ENCODE results near the gene RPL28. TPM values are rescaled to one million over a fixed set of nuclear protein-coding genes. Genes with fewer than 3 reads are reported as not detected.
A peak's percentile ranks its signal among the peaks of the same experiment; 100 is the strongest.
"Not testable (repeated sequence)": the region's sequence is repeated elsewhere in the genome, so short reads cannot be mapped to it uniquely, and the experiment has no call there.

RPL28 gene
- polyA plus RNA-seq, 4 donors: 1,338 to 2,360 (median 2,018) TPM

GRCh38 chr19:55406091-55406825 is 20.5 kb downstream of the RPL28 start:
- peaks cover 0 to 13% of the 10 kb centered on the region in 2 donors for H3K9me3 ChIP-seq (ENCODE audit: control insufficient read depth in 2 of 2, insufficient read depth in 1 of 2, low read depth in 1 of 2, low read length in 1 of 2)
- FAIRE-seq: no peak
- H3K4me3 ChIP-seq (ENCODE audit: low read depth in 1 of 3, low read length in 3 of 3): peak overlapping the region in 2 of 3 donors; percentile 69 to 82
- H3K4me1 ChIP-seq (ENCODE audit: control insufficient read depth in 3 of 3, insufficient read depth in 2 of 3, low read depth in 1 of 3, low read length in 2 of 3): peaks cover 7 to 16% (median 8%) of the 10 kb centered on the region in 3 donors
- no peaks in the 10 kb centered on the region for H3K27me3 ChIP-seq (ENCODE audit: control insufficient read depth in 3 of 3, insufficient read depth in 3 of 3, low read length in 3 of 3)
- DNase-seq: no peak
- H3K36me3 ChIP-seq (ENCODE audit: control insufficient read depth in 3 of 3, insufficient read depth in 2 of 3, low read depth in 1 of 3, low read length in 3 of 3): peaks cover 6 to 48% (median 12%) of the 10 kb centered on the region in 3 donors
- 77 to 92% (median 79%) methylated on average over 14 of the region's 14 CpGs for WGBS, 3 donors
- peak overlapping the region in 1 of 3 donors; percentile 95 for H3K27ac ChIP-seq (ENCODE audit: low read depth in 1 of 3, low read length in 2 of 3)

GRCh38 chr19:55406826-55407549 is 21.3 kb downstream of the RPL28 start:
- peaks cover 7 to 16% (median 8%) of the 10 kb centered on the region in 3 donors for H3K4me1 ChIP-seq (ENCODE audit: control insufficient read depth in 3 of 3, insufficient read depth in 2 of 3, low read depth in 1 of 3, low read length in 2 of 3)
- H3K36me3 ChIP-seq (ENCODE audit: control insufficient read depth in 3 of 3, insufficient read depth in 2 of 3, low read depth in 1 of 3, low read length in 3 of 3): peaks cover 6 to 42% (median 10%) of the 10 kb centered on the region in 3 donors
- peaks cover 0 to 13% of the 10 kb centered on the region in 2 donors for H3K9me3 ChIP-seq (ENCODE audit: control insufficient read depth in 2 of 2, insufficient read depth in 1 of 2, low read depth in 1 of 2, low read length in 1 of 2)
- 14 to 20% (median 14%) methylated on average over 32 to 35 of the region's 35 CpGs for WGBS, 3 donors
- DNase-seq (peak in 1 of 2 donors; percentile 27), FAIRE-seq (no peak)
- H3K27ac ChIP-seq (ENCODE audit: low read depth in 1 of 3, low read length in 2 of 3): peak overlapping the region; percentile 95 to 98 (median 97)
- H3K27me3 ChIP-seq (ENCODE audit: control insufficient read depth in 3 of 3, insufficient read depth in 3 of 3, low read length in 3 of 3): no peaks in the 10 kb centered on the region
- peak overlapping the region; percentile 69 to 89 (median 82) for H3K4me3 ChIP-seq (ENCODE audit: low read depth in 1 of 3, low read length in 3 of 3)

DNA sequence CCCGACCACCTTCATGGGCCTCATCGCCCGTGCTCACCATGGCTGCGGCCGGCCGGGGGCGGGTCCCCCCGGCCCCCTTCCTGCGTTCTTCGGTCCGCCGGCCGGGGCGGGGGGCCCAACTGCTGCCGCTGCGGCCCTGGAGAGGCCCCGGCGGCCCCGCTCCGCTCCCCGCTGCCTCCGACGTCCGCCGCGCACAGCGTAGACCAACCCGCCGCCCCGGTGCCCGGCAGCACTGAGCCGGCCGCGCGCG is 21.7 kb downstream of the RPL28 start, which contains the start of gene UBE2S:
Gene UBE2S (minus strand): TSS at position 239 of the 250 bp plus-strand sequence. CDS start 199 bp downstream, at position 40.
- Histone ChIP-seq H3K4me1 (ENCODE audit: control insufficient read depth in 3 of 3, insufficient read depth in 2 of 3, low read depth in 1 of 3, low read length in 2 of 3) (peaks cover 7 to 16% (median 8%) of the 10 kb centered on the region in 3 donors), H3K9me3 (ENCODE audit: control insufficient read depth in 2 of 2, insufficient read depth in 1 of 2, low read depth in 1 of 2, low read length in 1 of 2) (peaks cover 0 to 13% of the 10 kb centered on the region in 2 donors), H3K36me3 (ENCODE audit: control insufficient read depth in 3 of 3, insufficient read depth in 2 of 3, low read depth in 1 of 3, low read length in 3 of 3) (peaks cover 2 to 37% (median 5%) of the 10 kb centered on the region in 3 donors), H3K4me3 (ENCODE audit: low read depth in 1 of 3, low read length in 3 of 3) (peak within 1 kb of the TSS; percentile 69 to 89 (median 82)), H3K27ac (ENCODE audit: low read depth in 1 of 3, low read length in 2 of 3) (peak within 1 kb of the TSS; percentile 95 to 98 (median 97))
- WGBS, 3 donors: 0 to 2% (median 1%) methylated on average over 10 to 36 of the region's 36 CpGs
- H3K27me3 ChIP-seq (ENCODE audit: control insufficient read depth in 3 of 3, insufficient read depth in 3 of 3, low read length in 3 of 3); FAIRE-seq: not testable (repeated sequence)
- DNase-seq: peak in 1 of 2 donors; percentile 62

DNA sequence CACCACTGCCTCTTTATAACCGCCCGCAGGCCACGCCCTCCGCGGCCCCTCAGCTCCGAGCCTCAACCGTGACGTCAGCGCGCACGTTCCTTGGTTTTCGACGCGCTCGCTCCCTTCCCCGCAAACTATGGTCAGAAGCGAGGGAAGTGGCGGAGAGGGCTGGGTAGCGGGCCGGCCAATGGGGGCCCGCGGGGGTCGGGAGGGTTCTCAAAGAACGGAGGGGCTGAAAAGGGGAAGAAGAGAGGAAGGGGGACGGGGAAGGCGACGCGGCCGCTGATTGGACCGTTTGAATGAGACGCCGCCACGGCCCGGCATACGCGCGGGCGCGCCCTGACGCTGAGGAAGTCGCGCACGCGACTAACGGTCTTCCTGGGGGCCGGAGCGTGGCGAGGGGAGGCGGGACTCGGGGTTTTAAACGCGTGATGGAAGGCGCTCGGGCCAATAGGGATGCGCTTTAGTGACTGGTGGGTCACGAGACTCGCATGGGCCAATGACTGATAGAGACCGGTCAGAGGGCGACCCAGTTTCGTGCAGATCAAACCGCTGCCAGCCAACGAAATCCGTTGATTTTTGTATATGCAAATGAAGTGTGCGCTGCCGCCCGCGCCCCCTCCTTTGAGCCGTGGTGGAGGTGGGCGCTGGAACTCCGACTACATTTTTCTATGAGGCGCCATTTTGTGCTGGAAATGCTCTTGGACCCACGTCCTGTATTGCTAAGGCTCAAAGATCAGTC is 22.2 kb downstream of the RPL28 start:
- FAIRE-seq (no peak), DNase-seq (peak; percentile 99)
- WGBS, 3 donors: 1% methylated on average over 63 to 72 of the region's 72 CpGs
- Histone ChIP-seq H3K27me3 (ENCODE audit: control insufficient read depth in 3 of 3, insufficient read depth in 3 of 3, low read length in 3 of 3) (no peaks in the 10 kb centered on the region), H3K4me3 (ENCODE audit: low read depth in 1 of 3, low read length in 3 of 3) (peak overlapping the region; percentile 50 to 89 (median 82)), H3K36me3 (ENCODE audit: control insufficient read depth in 3 of 3, insufficient read depth in 2 of 3, low read depth in 1 of 3, low read length in 3 of 3) (peaks cover under 1 to 32% (median 1%) of the 10 kb centered on the region in 3 donors), H3K9me3 (ENCODE audit: control insufficient read depth in 2 of 2, insufficient read depth in 1 of 2, low read depth in 1 of 2, low read length in 1 of 2) (peaks cover 0 to 13% of the 10 kb centered on the region in 2 donors), H3K27ac (ENCODE audit: low read depth in 1 of 3, low read length in 2 of 3) (peak overlapping the region; percentile 95 to 98 (median 97)), H3K4me1 (ENCODE audit: control insufficient read depth in 3 of 3, insufficient read depth in 2 of 3, low read depth in 1 of 3, low read length in 2 of 3) (peaks cover 7 to 16% (median 8%) of the 10 kb centered on the region in 3 donors)

GRCh38 chr19:55408533-55408872 is 22.8 kb downstream of the RPL28 start:
- Histone ChIP-seq H3K4me3 (ENCODE audit: low read depth in 1 of 3, low read length in 3 of 3) (peak overlapping the region in 2 of 3 donors; percentile 50 to 82), H3K4me1 (ENCODE audit: control insufficient read depth in 3 of 3, insufficient read depth in 2 of 3, low read depth in 1 of 3, low read length in 2 of 3) (peaks cover 7 to 16% (median 8%) of the 10 kb centered on the region in 3 donors), H3K27ac (ENCODE audit: low read depth in 1 of 3, low read length in 2 of 3) (peak overlapping the region; percentile 6 to 98 (median 95)), H3K9me3 (ENCODE audit: control insufficient read depth in 2 of 2, insufficient read depth in 1 of 2, low read depth in 1 of 2, low read length in 1 of 2) (peaks cover 0 to 13% of the 10 kb centered on the region in 2 donors), H3K36me3 (ENCODE audit: control insufficient read depth in 3 of 3, insufficient read depth in 2 of 3, low read depth in 1 of 3, low read length in 3 of 3) (peaks cover 0 to 28% (median 0%) of the 10 kb centered on the region in 3 donors), H3K27me3 (ENCODE audit: control insufficient read depth in 3 of 3, insufficient read depth in 3 of 3, low read length in 3 of 3) (no peaks in the 10 kb centered on the region)
- WGBS, 3 donors: 68 to 72% (median 69%) methylated on average over 9 of the region's 9 CpGs
- DNase-seq (no peak), FAIRE-seq (no peak)

DNA sequence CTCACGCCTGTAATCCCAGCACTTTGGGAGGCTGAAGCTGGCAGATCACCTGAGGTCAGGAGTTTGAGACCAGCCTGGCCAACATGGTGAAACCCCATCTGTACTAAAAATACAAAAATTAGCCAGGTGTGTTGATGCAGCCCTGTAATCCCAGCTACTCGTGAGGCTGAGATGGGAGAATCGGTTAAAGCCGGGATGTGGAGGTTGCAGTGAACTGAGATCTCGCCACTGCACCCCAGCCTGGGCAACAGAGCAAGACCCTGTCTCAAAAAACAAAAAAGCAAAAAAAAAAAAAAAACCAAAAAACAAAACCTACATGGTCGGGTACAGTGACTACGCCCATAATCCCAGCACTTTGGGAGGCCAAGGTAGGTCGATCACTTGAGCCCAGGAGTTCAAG is 23.4 kb downstream of the RPL28 start:
- Histone ChIP-seq H3K36me3 (ENCODE audit: control insufficient read depth in 3 of 3, insufficient read depth in 2 of 3, low read depth in 1 of 3, low read length in 3 of 3) (peaks cover 0 to 21% (median 0%) of the 10 kb centered on the region in 3 donors), H3K9me3 (ENCODE audit: control insufficient read depth in 2 of 2, insufficient read depth in 1 of 2, low read depth in 1 of 2, low read length in 1 of 2) (peaks cover 0 to 13% of the 10 kb centered on the region in 2 donors), H3K4me1 (ENCODE audit: control insufficient read depth in 3 of 3, insufficient read depth in 2 of 3, low read depth in 1 of 3, low read length in 2 of 3) (peaks cover 7 to 16% (median 8%) of the 10 kb centered on the region in 3 donors)
- DNase-seq; H3K27me3 ChIP-seq (ENCODE audit: control insufficient read depth in 3 of 3, insufficient read depth in 3 of 3, low read length in 3 of 3); H3K27ac ChIP-seq (ENCODE audit: low read depth in 1 of 3, low read length in 2 of 3); FAIRE-seq; H3K4me3 ChIP-seq (ENCODE audit: low read depth in 1 of 3, low read length in 3 of 3): not testable (repeated sequence)
- 92 to 95% (median 93%) methylated on average over 8 of the region's 8 CpGs for WGBS, 3 donors

DNA sequence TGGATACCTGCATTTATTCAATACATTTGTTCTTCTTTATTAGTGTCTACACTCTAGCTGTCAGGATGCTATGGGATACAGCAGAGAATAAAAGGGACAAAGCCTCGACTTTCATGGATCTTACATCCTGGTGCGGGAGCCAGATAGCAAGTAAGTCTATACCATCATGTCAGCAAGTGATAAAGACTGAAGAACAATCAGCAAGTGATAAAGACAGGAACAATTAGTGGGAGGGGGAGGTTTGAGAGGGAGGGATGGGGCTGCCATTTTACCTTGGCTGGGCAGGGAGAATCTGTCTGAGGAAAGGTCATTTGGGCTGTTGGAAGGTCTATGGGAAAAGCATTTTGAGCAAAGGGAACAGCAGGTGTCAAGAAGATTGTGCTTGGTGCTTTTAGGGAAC is 24.4 kb downstream of the RPL28 start:
- peaks cover 0 to 13% of the 10 kb centered on the region in 2 donors for H3K9me3 ChIP-seq (ENCODE audit: control insufficient read depth in 2 of 2, insufficient read depth in 1 of 2, low read depth in 1 of 2, low read length in 1 of 2)
- whole genome bisulfite sequencing, 3 donors: 87 to 91% (median 91%) methylated on average over 2 of the region's 2 CpGs
- no peak for DNase-seq
- H3K27ac ChIP-seq (ENCODE audit: low read depth in 1 of 3, low read length in 2 of 3): no peak overlapping the region
- peaks cover 7 to 16% (median 8%) of the 10 kb centered on the region in 3 donors for H3K4me1 ChIP-seq (ENCODE audit: control insufficient read depth in 3 of 3, insufficient read depth in 2 of 3, low read depth in 1 of 3, low read length in 2 of 3)
- H3K36me3 ChIP-seq (ENCODE audit: control insufficient read depth in 3 of 3, insufficient read depth in 2 of 3, low read depth in 1 of 3, low read length in 3 of 3): peaks cover 0 to 15% (median 0%) of the 10 kb centered on the region in 3 donors
- no peak overlapping the region for H3K4me3 ChIP-seq (ENCODE audit: low read depth in 1 of 3, low read length in 3 of 3)
- FAIRE-seq: no peak
- H3K27me3 ChIP-seq (ENCODE audit: control insufficient read depth in 3 of 3, insufficient read depth in 3 of 3, low read length in 3 of 3): no peaks in the 10 kb centered on the region

- Histone ChIP-seq H3K36me3 (ENCODE audit: control insufficient read depth in 3 of 3, insufficient read depth in 2 of 3, low read depth in 1 of 3, low read length in 3 of 3) (no peaks in the 10 kb centered on the region), H3K27me3 (ENCODE audit: control insufficient read depth in 3 of 3, insufficient read depth in 3 of 3, low read length in 3 of 3) (peaks cover 0 to 2% (median 0%) of the 10 kb centered on the region in 3 donors), H3K9me3 (ENCODE audit: control insufficient read depth in 2 of 2, insufficient read depth in 1 of 2, low read depth in 1 of 2, low read length in 1 of 2) (peaks cover 0 to 6% of the 10 kb centered on the region in 2 donors), H3K4me1 (ENCODE audit: control insufficient read depth in 3 of 3, insufficient read depth in 2 of 3, low read depth in 1 of 3, low read length in 2 of 3) (no peaks in the 10 kb centered on the region), H3K27ac (ENCODE audit: low read depth in 1 of 3, low read length in 2 of 3) (no peak overlapping the region), H3K4me3 (ENCODE audit: low read depth in 1 of 3, low read length in 3 of 3) (no peak overlapping the region)
- DNase-seq: peak; percentile 82 to 86
- WGBS, 3 donors: 7 to 19% (median 8%) methylated on average over 7 of the region's 7 CpGs
- FAIRE-seq: no peak
These were observed 32.5 kb downstream of the RPL28 start for GRCh38 chr19:55418185-55418584.

All from small intestine (tissue), 7 donors.